Left lobe of liver (tissue), 2 donors: Measurements from ENCODE around the gene DHRSX. TPM values are rescaled to one million over a fixed set of nuclear protein-coding genes. Genes with fewer than 3 reads are reported as not detected.

Experiments
- ATAC-seq: fragments of 200-7000 bp; cut with Tn5 transposase; one replicate; pipeline ENCODE4 v1.9.1; 2020; ENCODE audit warnings: mild to moderate bottlenecking, moderate library complexity
- DNase-seq: peaks from one replicate; pipeline ENCODE4 v3.0.0-alpha.2; 2020; ENCODE audit warnings: low spot score
- total RNA-seq: library from RNA; stranded (reverse); gene quantifications from one replicate; pipeline ENCODE4 v1.2.1, GENCODE V29; 2021
- donor health status: DM: no; HTN: no; CAD: no; lungs with moderate emphysema.
- donor health status: DM: no; HTN: yes; CAD: no.

DHRSX gene
- total RNA-seq, 1 donor from 2014 or later, result 23.0 TPM

DNA sequence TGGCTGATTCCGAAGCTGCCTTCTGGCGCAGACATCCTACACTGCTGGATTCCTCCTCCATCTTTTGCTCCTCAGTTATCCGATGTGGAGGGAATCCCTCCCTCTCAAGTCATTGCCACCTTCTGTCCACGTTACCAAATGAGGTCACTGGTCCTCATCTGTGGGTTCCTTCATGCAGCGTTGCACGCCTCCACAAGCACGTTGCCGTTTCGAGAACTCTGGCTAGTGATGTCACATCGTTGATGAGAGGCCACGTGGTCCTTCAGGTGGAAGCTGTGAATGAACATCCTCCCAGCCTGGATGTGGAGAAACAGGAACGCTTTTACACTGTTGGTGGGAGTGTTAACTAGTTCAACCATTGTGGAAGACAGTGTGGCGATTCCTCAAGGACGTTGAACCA, 323.2 kb downstream of the DHRSX start:
- DNase-seq (no peak), ATAC-seq (no peak)

- ATAC-seq, result no peak
- DNase-seq, result no peak
Measured at GRCh38 chrX:2176733-2177132, 324.0 kb downstream of the DHRSX start.

- no peak for DNase-seq
- ATAC-seq, result no peak
Measured at GRCh38 chrX:2176274-2176673, 324.5 kb downstream of the DHRSX start.

GRCh38 chrX:2172359-2172758, 328.4 kb downstream of the DHRSX start:
- ATAC-seq (peak; percentile 67), DNase-seq (no peak)

Other genes with a start within 250 kb of the DHRSX start
- 49.4 TPM for gene ZBED1, start within 50 bp of the DHRSX start, total RNA-seq
- gene CD99, start 190.3 kb upstream of the DHRSX start, total RNA-seq, result 152 TPM